Measurements from ENCODE around the gene PARP12.

The PARP12 gene

GRCh38 chr7:140048989-140049338, 13.8 kb downstream of the PARP12 start:
- no peak for TF ChIP-seq CTCF (IDR thresholded peaks at IDR 0.05; ENCODE audit: extremely low read depth, insufficient read depth, missing control alignments)
- DNase-seq (ENCODE audit: low spot score): no peak
- in situ Hi-C loops (cut with MboI; ENCODE audit: low pct_unique_long_range_greater_than_20kb, low sequenced_read_pairs, unreplicated experiment): no loop called here

GRCh38 chr7:140048138-140048537, 14.6 kb downstream of the PARP12 start:
- no peak for DNase-seq (ENCODE audit: low spot score)
- no peak for TF ChIP-seq CTCF (IDR thresholded peaks at IDR 0.05; ENCODE audit: extremely low read depth, insufficient read depth, missing control alignments)
- in situ Hi-C loops (cut with MboI; ENCODE audit: low pct_unique_long_range_greater_than_20kb, low sequenced_read_pairs, unreplicated experiment): no loop called here

GRCh38 chr7:140047197-140047596, 15.6 kb downstream of the PARP12 start:
- no peak for DNase-seq (ENCODE audit: low spot score)
- in situ Hi-C loops (cut with MboI; ENCODE audit: low pct_unique_long_range_greater_than_20kb, low sequenced_read_pairs, unreplicated experiment): no loop called here
- TF ChIP-seq CTCF (IDR thresholded peaks at IDR 0.05; ENCODE audit: extremely low read depth, insufficient read depth, missing control alignments): no peak

GRCh38 chr7:140045697-140046096, 17.1 kb downstream of the PARP12 start:
- no peak for TF ChIP-seq CTCF (IDR thresholded peaks at IDR 0.05; ENCODE audit: extremely low read depth, insufficient read depth, missing control alignments)
- in situ Hi-C loops (cut with MboI; ENCODE audit: low pct_unique_long_range_greater_than_20kb, low sequenced_read_pairs, unreplicated experiment): no loop called here
- DNase-seq (ENCODE audit: low spot score): no peak

GRCh38 chr7:140044251-140044650, 18.5 kb downstream of the PARP12 start:
- in situ Hi-C loops (cut with MboI; ENCODE audit: low pct_unique_long_range_greater_than_20kb, low sequenced_read_pairs, unreplicated experiment): no loop called here
- no peak for TF ChIP-seq CTCF (IDR thresholded peaks at IDR 0.05; ENCODE audit: extremely low read depth, insufficient read depth, missing control alignments)
- no peak for DNase-seq (ENCODE audit: low spot score)

GRCh38 chr7:140042386-140042670, 20.4 kb downstream of the PARP12 start:
- DNase-seq (ENCODE audit: low spot score): no peak
- no peak for TF ChIP-seq CTCF (IDR thresholded peaks at IDR 0.05; ENCODE audit: extremely low read depth, insufficient read depth, missing control alignments)
- in situ Hi-C loops (cut with MboI; ENCODE audit: low pct_unique_long_range_greater_than_20kb, low sequenced_read_pairs, unreplicated experiment): no loop called here

- in situ Hi-C loops (cut with MboI; ENCODE audit: low pct_unique_long_range_greater_than_20kb, low sequenced_read_pairs, unreplicated experiment): no loop called here
- TF ChIP-seq CTCF (IDR thresholded peaks at IDR 0.05; ENCODE audit: extremely low read depth, insufficient read depth, missing control alignments): no peak
- DNase-seq (ENCODE audit: low spot score): no peak
Observed at GRCh38 chr7:140041659-140042385, 20.9 kb downstream of the PARP12 start.
